HFFc6 (cell line): ENCODE results near the gene HGF. TPM values are rescaled to one million over a fixed set of nuclear protein-coding genes. Genes with fewer than 3 reads are reported as not detected.

Experiments used
- DNase-seq: peaks from one replicate; pipeline ENCODE4 v3.0.0-alpha.2; 2018
- H3K27ac Mint-ChIP-seq: 2 replicates; pipeline ENCODE4 v1.8.0; 2020; ENCODE audit warnings: mild to moderate bottlenecking, mixed read lengths
- H3K27me3 Mint-ChIP-seq: 2 replicates; pipeline ENCODE4 v1.8.0; 2021; ENCODE audit warnings: mild to moderate bottlenecking, moderate library complexity, mixed read lengths; ENCODE audit not compliant: insufficient read depth
- H3K36me3 Mint-ChIP-seq: 2 replicates; pipeline ENCODE4 v1.8.0; 2021; ENCODE audit warnings: low read depth, mixed read lengths
- H3K4me1 Mint-ChIP-seq: 2 replicates; pipeline ENCODE4 v1.8.0; 2020; ENCODE audit warnings: low read depth, mixed read lengths
- H3K4me3 Mint-ChIP-seq: 2 replicates; pipeline ENCODE4 v1.8.0; 2020; ENCODE audit warnings: mild to moderate bottlenecking, moderate library complexity, mixed read lengths
- H3K9me3 Mint-ChIP-seq: 2 replicates; pipeline ENCODE4 v1.8.0; 2020; ENCODE audit warnings: mild to moderate bottlenecking, mixed read lengths
- CTCF ChIP-seq: fragments of 200-600 bp; sonication (generic); IDR thresholded peaks from 2 replicates; pipeline ENCODE4 v1.5.0; 2021; ENCODE audit warnings: antibody characterized with exemption, mild to moderate bottlenecking
- total RNA-seq, 6 experiments: library from RNA; stranded (reverse); fragmentation: NEBNext Ultra II Directional; extraction: Animal tissue kit (Norgen Biotek cat#: 25700); gene quantifications; 2 replicates in 1 of 6; 3 replicates in 5 of 6; pipeline ENCODE4 v1.2.3, GENCODE V29; 2021

HGF gene
- total RNA-seq, 6 experiments from 2014 or later = 0.78 to 5.6 (median 4.5) TPM

- no peak overlapping the region for H3K4me3 Mint-ChIP-seq
- H3K27ac Mint-ChIP-seq = no peak overlapping the region
- H3K36me3 Mint-ChIP-seq = no peaks in the 10 kb centered on the region
- no peaks in the 10 kb centered on the region for H3K27me3 Mint-ChIP-seq
- TF ChIP-seq CTCF = no peak
- DNase-seq = no peak
- no peaks in the 10 kb centered on the region for H3K9me3 Mint-ChIP-seq
- H3K4me1 Mint-ChIP-seq = peaks cover 7% of the 10 kb centered on the region; the same call in 1 of the 2 replicates
Observed at GRCh38 chr7:81790120-81790500, 20.3 kb upstream of the HGF start.

GRCh38 chr7:81789406-81790119 lies 19.7 kb upstream of the HGF start:
- H3K9me3 Mint-ChIP-seq = no peaks in the 10 kb centered on the region
- no peaks in the 10 kb centered on the region for H3K36me3 Mint-ChIP-seq
- H3K27ac Mint-ChIP-seq = no peak overlapping the region
- no peak for TF ChIP-seq CTCF
- H3K4me1 Mint-ChIP-seq = peaks cover 7% of the 10 kb centered on the region; the same call in 1 of the 2 replicates
- no peaks in the 10 kb centered on the region for H3K27me3 Mint-ChIP-seq
- no peak overlapping the region for H3K4me3 Mint-ChIP-seq
- no peak for DNase-seq

- H3K27ac Mint-ChIP-seq = no peak overlapping the region
- H3K4me3 Mint-ChIP-seq = no peak overlapping the region
- no peak for TF ChIP-seq CTCF
- no peak for DNase-seq
- H3K9me3 Mint-ChIP-seq = no peaks in the 10 kb centered on the region
- peaks cover 7% of the 10 kb centered on the region; the same call in 1 of the 2 replicates for H3K4me1 Mint-ChIP-seq
- no peaks in the 10 kb centered on the region for H3K36me3 Mint-ChIP-seq
- no peaks in the 10 kb centered on the region for H3K27me3 Mint-ChIP-seq
Observed at GRCh38 chr7:81788246-81788645, 18.4 kb upstream of the HGF start.

- Mint-ChIP-seq H3K9me3 (no peaks in the 10 kb centered on the region), H3K4me1 (no peaks in the 10 kb centered on the region), H3K36me3 (no peaks in the 10 kb centered on the region), H3K27me3 (no peaks in the 10 kb centered on the region), H3K27ac (no peak overlapping the region), H3K4me3 (no peak overlapping the region)
- no peak for DNase-seq
- no peak for TF ChIP-seq CTCF
Observed at GRCh38 chr7:81783818-81784217, 14.0 kb upstream of the HGF start.

- Mint-ChIP-seq H3K4me1 (peaks cover 5% of the 10 kb centered on the region; the same call in 1 of the 2 replicates), H3K4me3 (no peak overlapping the region)
- no peak for TF ChIP-seq CTCF
Observed at GRCh38 chr7:81780914-81781693, 11.3 kb upstream of the HGF start.

More at GRCh38 chr7:81780914-81781693, 11.3 kb upstream of the HGF start:
- Mint-ChIP-seq H3K36me3 (no peaks in the 10 kb centered on the region), H3K27me3 (no peaks in the 10 kb centered on the region), H3K27ac (no peak overlapping the region), H3K9me3 (no peaks in the 10 kb centered on the region)
- DNase-seq = no peak
